Measurements from ENCODE around the gene EYS.

EYS gene

DNA sequence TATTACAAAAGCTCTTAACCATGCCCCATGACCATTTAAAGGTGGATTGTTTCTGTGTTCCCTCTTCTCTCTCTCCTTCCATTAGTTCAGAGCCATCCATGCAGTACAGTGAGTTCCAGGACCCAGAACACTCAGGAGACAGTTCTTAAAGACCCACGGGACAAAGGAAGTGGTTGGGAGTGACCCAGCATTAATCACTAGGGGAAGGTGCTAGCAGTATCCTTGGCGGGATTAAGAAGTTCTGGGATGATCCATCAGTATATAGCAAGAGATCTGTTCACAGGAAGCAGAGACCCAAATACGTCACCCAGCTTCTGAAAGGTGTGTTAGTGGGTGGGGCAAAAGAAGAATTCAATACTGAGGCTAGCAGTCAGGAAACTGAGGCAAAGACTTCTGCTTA is 1917.3 kb downstream of the EYS start:
- no peak overlapping the region for H2AFZ ChIP-seq (ENCODE audit: low read depth)
- no peak overlapping the region for H3K9ac ChIP-seq
- no peak overlapping the region for H3K27ac ChIP-seq
- no peaks in the 10 kb centered on the region for H3K79me2 ChIP-seq (ENCODE audit: insufficient read depth, low read depth)
- no peak overlapping the region for H3K4me3 ChIP-seq (IDR thresholded peaks at IDR 0.05; ENCODE audit: insufficient read depth, low read depth, low read length)
- H3K4me2 ChIP-seq, result no peak overlapping the region
- H3K36me3 ChIP-seq (ENCODE audit: insufficient read depth), result no peaks in the 10 kb centered on the region
- TF ChIP-seq, protein P1, sequence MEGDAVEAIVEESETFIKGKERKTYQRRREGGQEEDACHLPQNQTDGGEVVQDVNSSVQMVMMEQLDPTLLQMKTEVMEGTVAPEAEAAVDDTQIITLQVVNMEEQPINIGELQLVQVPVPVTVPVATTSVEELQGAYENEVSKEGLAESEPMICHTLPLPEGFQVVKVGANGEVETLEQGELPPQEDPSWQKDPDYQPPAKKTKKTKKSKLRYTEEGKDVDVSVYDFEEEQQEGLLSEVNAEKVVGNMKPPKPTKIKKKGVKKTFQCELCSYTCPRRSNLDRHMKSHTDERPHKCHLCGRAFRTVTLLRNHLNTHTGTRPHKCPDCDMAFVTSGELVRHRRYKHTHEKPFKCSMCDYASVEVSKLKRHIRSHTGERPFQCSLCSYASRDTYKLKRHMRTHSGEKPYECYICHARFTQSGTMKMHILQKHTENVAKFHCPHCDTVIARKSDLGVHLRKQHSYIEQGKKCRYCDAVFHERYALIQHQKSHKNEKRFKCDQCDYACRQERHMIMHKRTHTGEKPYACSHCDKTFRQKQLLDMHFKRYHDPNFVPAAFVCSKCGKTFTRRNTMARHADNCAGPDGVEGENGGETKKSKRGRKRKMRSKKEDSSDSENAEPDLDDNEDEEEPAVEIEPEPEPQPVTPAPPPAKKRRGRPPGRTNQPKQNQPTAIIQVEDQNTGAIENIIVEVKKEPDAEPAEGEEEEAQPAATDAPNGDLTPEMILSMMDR (conservative IDR thresholded peaks at IDR 0.05; ENCODE audit: low read depth, low read length), result no peak
- no peaks in the 10 kb centered on the region for H3K27me3 ChIP-seq (ENCODE audit: insufficient read depth, low read depth)
- H3K4me1 ChIP-seq (ENCODE audit: low read depth, poor library complexity, severe bottlenecking), result no peaks in the 10 kb centered on the region
- H4K20me1 ChIP-seq (ENCODE audit: insufficient read depth), result no peaks in the 10 kb centered on the region

DNA sequence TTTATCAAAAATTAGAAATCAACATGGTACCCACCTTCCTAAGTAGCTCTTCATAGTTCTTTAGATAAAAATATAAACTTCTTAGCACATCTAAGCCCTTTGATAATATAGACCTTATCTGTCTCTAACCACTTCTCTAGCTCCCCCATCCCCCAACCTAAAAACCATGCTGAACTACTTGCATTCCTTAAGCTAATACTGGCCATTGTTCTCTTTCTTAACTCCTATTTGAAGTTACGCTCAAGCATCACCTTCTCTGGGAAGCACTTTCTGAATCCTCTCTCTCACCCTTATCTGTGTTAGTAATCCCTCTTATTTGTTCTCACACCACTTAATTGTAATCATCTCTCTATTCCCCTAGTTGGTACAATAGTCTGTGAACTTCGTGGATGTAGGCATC is 1918.5 kb downstream of the EYS start:
- H3K4me3 ChIP-seq (IDR thresholded peaks at IDR 0.05; ENCODE audit: insufficient read depth, low read depth, low read length), result no peak overlapping the region
- no peak overlapping the region for H3K9ac ChIP-seq
- TF ChIP-seq, protein P1 (conservative IDR thresholded peaks at IDR 0.05; ENCODE audit: low read depth, low read length), result no peak
- no peaks in the 10 kb centered on the region for H3K79me2 ChIP-seq (ENCODE audit: insufficient read depth, low read depth)
- no peaks in the 10 kb centered on the region for H3K27me3 ChIP-seq (ENCODE audit: insufficient read depth, low read depth)
- H3K27ac ChIP-seq, result no peak overlapping the region
- no peak overlapping the region for H3K4me2 ChIP-seq
- H2AFZ ChIP-seq (ENCODE audit: low read depth), result no peak overlapping the region
- no peaks in the 10 kb centered on the region for H3K36me3 ChIP-seq (ENCODE audit: insufficient read depth)
- H3K4me1 ChIP-seq (ENCODE audit: low read depth, poor library complexity, severe bottlenecking), result no peaks in the 10 kb centered on the region
- no peaks in the 10 kb centered on the region for H4K20me1 ChIP-seq (ENCODE audit: insufficient read depth)

DNA sequence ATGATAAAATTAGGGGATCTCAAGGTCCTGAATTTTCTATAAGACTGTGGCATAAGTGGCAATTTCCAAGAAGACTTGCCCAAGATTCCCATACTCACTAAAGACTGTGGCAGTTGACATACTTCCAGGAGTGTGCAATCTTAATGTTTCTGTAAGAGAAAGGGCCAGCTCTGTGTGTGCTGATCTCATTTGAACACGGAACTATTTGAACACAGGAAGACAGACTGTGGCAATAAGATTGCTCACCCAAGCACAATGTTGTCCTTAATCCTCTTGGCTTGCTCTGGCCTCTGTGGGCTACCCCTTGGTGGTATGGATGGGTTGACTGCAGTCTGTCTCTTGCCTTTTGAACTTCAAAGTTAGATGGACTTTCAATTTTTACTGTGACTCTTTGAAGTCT is 1920.0 kb downstream of the EYS start:
- TF ChIP-seq, protein P1 (conservative IDR thresholded peaks at IDR 0.05; ENCODE audit: low read depth, low read length), result no peak
- Histone ChIP-seq H3K9ac (no peak overlapping the region), H3K4me3 (IDR thresholded peaks at IDR 0.05; ENCODE audit: insufficient read depth, low read depth, low read length) (no peak overlapping the region), H3K4me2 (no peak overlapping the region), H2AFZ (ENCODE audit: low read depth) (no peak overlapping the region), H3K79me2 (ENCODE audit: insufficient read depth, low read depth) (no peaks in the 10 kb centered on the region), H3K27me3 (ENCODE audit: insufficient read depth, low read depth) (no peaks in the 10 kb centered on the region), H4K20me1 (ENCODE audit: insufficient read depth) (no peaks in the 10 kb centered on the region), H3K4me1 (ENCODE audit: low read depth, poor library complexity, severe bottlenecking) (no peaks in the 10 kb centered on the region), H3K36me3 (ENCODE audit: insufficient read depth) (no peaks in the 10 kb centered on the region), H3K27ac (no peak overlapping the region)

DNA sequence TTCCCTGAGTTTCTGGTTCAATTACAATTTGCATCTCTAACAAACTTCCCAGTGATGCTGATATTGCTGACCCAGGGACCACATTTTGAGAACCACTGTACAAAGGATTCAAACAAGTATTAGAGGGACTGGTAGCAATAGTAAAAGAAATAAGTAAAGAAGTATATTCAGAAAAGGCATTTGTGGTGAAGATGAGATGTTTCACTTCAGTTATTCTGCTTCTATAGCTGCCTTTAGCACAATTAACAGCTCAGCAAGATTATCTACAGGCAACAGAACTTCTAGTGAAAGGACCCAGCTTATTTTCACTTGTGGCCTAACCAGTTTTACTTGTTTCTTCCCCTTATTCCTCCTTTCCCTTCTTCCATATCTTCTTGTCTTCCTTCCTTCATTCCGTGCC is 1922.0 kb downstream of the EYS start:
- Histone ChIP-seq H3K4me1 (ENCODE audit: low read depth, poor library complexity, severe bottlenecking) (no peaks in the 10 kb centered on the region), H3K27ac (no peak overlapping the region), H4K20me1 (ENCODE audit: insufficient read depth) (no peaks in the 10 kb centered on the region), H3K27me3 (ENCODE audit: insufficient read depth, low read depth) (no peaks in the 10 kb centered on the region), H3K4me3 (IDR thresholded peaks at IDR 0.05; ENCODE audit: insufficient read depth, low read depth, low read length) (no peak overlapping the region), H2AFZ (ENCODE audit: low read depth) (no peak overlapping the region), H3K4me2 (no peak overlapping the region), H3K79me2 (ENCODE audit: insufficient read depth, low read depth) (no peaks in the 10 kb centered on the region), H3K36me3 (ENCODE audit: insufficient read depth) (no peaks in the 10 kb centered on the region), H3K9ac (no peak overlapping the region)
- TF ChIP-seq, protein P1 (conservative IDR thresholded peaks at IDR 0.05; ENCODE audit: low read depth, low read length), result no peak

- H4K20me1 ChIP-seq (ENCODE audit: insufficient read depth), result no peaks in the 10 kb centered on the region
Observed at GRCh38 chr6:63783096-63783495, 1923.9 kb downstream of the EYS start.

More at GRCh38 chr6:63783096-63783495, 1923.9 kb downstream of the EYS start:
- Histone ChIP-seq H3K9ac (no peak overlapping the region), H3K4me1 (ENCODE audit: low read depth, poor library complexity, severe bottlenecking) (no peaks in the 10 kb centered on the region), H3K27me3 (ENCODE audit: insufficient read depth, low read depth) (no peaks in the 10 kb centered on the region), H3K79me2 (ENCODE audit: insufficient read depth, low read depth) (no peaks in the 10 kb centered on the region), H3K4me3 (IDR thresholded peaks at IDR 0.05; ENCODE audit: insufficient read depth, low read depth, low read length) (no peak overlapping the region), H3K27ac (no peak overlapping the region), H3K4me2 (no peak overlapping the region), H3K36me3 (ENCODE audit: insufficient read depth) (no peaks in the 10 kb centered on the region), H2AFZ (ENCODE audit: low read depth) (no peak overlapping the region)
- TF ChIP-seq, protein P1 (conservative IDR thresholded peaks at IDR 0.05; ENCODE audit: low read depth, low read length), result no peak
